Retinal pigment epithelial cell (primary cell): Measurements from ENCODE around the gene COX4I1.

Experiments used
- DNase-seq: peaks from one replicate; pipeline ENCODE4 v3.0.0-alpha.2; 2010; ENCODE audit warnings: low read depth
- H3K4me3 ChIP-seq: 2 replicates; pipeline ENCODE4 v1.5.1; 2011; ENCODE audit warnings: mild to moderate bottlenecking, low read length, control low read depth, moderate library complexity
- CTCF ChIP-seq: conservative IDR thresholded peaks from 2 replicates; pipeline ENCODE4 v1.5.1; 2011; ENCODE audit warnings: low read depth, low read length, control low read depth, inconsistent platforms

The COX4I1 gene

GRCh38 chr16:85829751-85830445 is 30.4 kb downstream of the COX4I1 start:
- no peak for DNase-seq
- H3K4me3 ChIP-seq = no peak overlapping the region
- TF ChIP-seq CTCF = no peak

- no peak for TF ChIP-seq CTCF
- DNase-seq = no peak
- no peak overlapping the region for H3K4me3 ChIP-seq
Measured at GRCh38 chr16:85830821-85831220, 31.3 kb downstream of the COX4I1 start.

GRCh38 chr16:85832570-85833218 is 33.2 kb downstream of the COX4I1 start:
- TF ChIP-seq CTCF = no peak
- DNase-seq = no peak
- H3K4me3 ChIP-seq = no peak overlapping the region

GRCh38 chr16:85833219-85833920 is 33.9 kb downstream of the COX4I1 start:
- DNase-seq = no peak
- TF ChIP-seq CTCF = no peak
- no peak overlapping the region for H3K4me3 ChIP-seq

- TF ChIP-seq CTCF = no peak
- no peak overlapping the region for H3K4me3 ChIP-seq
- DNase-seq = no peak
Measured at GRCh38 chr16:85834741-85835140, 35.2 kb downstream of the COX4I1 start.

GRCh38 chr16:85835227-85835751 is 35.8 kb downstream of the COX4I1 start:
- no peak for TF ChIP-seq CTCF
- no peak for DNase-seq
- H3K4me3 ChIP-seq = no peak overlapping the region
